Spleen (tissue), 7 donors: Measurements from ENCODE around the gene ADD2.

Source experiments
- CTCF ChIP-seq, 11 experiments: fragments of 200-600 bp in 7 of 11; fragments of 450-650 bp in 4 of 11; sonication (generic) in 4 of 11; IDR thresholded peaks in 8 of 11; conservative IDR thresholded peaks in 3 of 11; 1 replicate in 7 of 11; 2 replicates in 4 of 11; pipeline versions ENCODE4 v1.4.0 to v1.8.0; 2016 to 2021; ENCODE audit warnings: antibody characterized with exemption in 11 of 11, inconsistent platforms in 4 of 11, mild to moderate bottlenecking in 1 of 11
- POLR2A ChIP-seq, 3 donors: fragments of 450-650 bp; IDR thresholded peaks; one replicate each; pipeline ENCODE4 v1.5.1; 2017; ENCODE audit warnings: antibody characterized with exemption in 3 of 3, mild to moderate bottlenecking in 1 of 3
- donor health status: DM: no; HTN: no; CAD: no; lungs with moderate emphysema.
- donor health status: DM: no; HTN: no; CAD: no.
- donor health status: DM: no; HTN: no; CAD: no.

GRCh38 chr2:70785137-70785911 lies 17.3 kb upstream of the ADD2 start:
- TF ChIP-seq POLR2A (IDR thresholded peaks at IDR 0.05) (no peak), CTCF (IDR thresholded peaks at IDR 0.05 in 8 of 11, conservative IDR thresholded peaks at IDR 0.05 in 3 of 11) (peak in 4 of 11 experiments; percentile 22 to 37 (median 27))
